Activated T-helper 17 cell treated with anti-CD3 and anti-CD28 coated beads, Interleukin-2, amount 50 U/mL, for 72 hours (primary cell): Measurements from ENCODE around the gene PML. TPM values are rescaled to one million over a fixed set of nuclear protein-coding genes. Genes with fewer than 3 reads are reported as not detected.
A peak's percentile ranks its signal among the peaks of the same experiment; 100 is the strongest.
"Not testable (repeated sequence)": the region's sequence is repeated elsewhere in the genome, so short reads cannot be mapped to it uniquely, and the experiment has no call there.

Experiments
- ATAC-seq: fragments of 150-1000 bp; cut with Tn5 transposase; replicated peaks from 2 replicates; pipeline ENCODE4 v1.10.0; 2021; ENCODE audit warnings: mild to moderate bottlenecking, moderate library complexity
- H3K27ac Mint-ChIP-seq: one replicate; pipeline ENCODE4 v1.8.0; 2022; ENCODE audit warnings: mixed read lengths
- H3K27me3 Mint-ChIP-seq: one replicate; pipeline ENCODE4 v1.8.0; 2022; ENCODE audit warnings: mixed read lengths
- H3K36me3 Mint-ChIP-seq: one replicate; pipeline ENCODE4 v1.8.0; 2022; ENCODE audit warnings: low read depth, mild to moderate bottlenecking, mixed read lengths
- H3K4me1 Mint-ChIP-seq: one replicate; pipeline ENCODE4 v1.8.0; 2022; ENCODE audit warnings: mixed read lengths
- H3K4me3 Mint-ChIP-seq: one replicate; pipeline ENCODE4 v1.8.0; 2022; ENCODE audit warnings: mild to moderate bottlenecking, mixed read lengths
- H3K9me3 Mint-ChIP-seq: one replicate; pipeline ENCODE4 v1.8.0; 2022; ENCODE audit warnings: mixed read lengths
- total RNA-seq, 2 donors: library from RNA; stranded (reverse); gene quantifications; one replicate each; pipeline ENCODE4 v1.2.3, GENCODE V29; 2022

The PML gene
- total RNA-seq, 2 donors from 2014 or later = 67.4 to 74.1 TPM

GRCh38 chr15:74055804-74056203, 61.3 kb downstream of the PML start:
- no peak overlapping the region for H3K4me3 Mint-ChIP-seq
- H3K27ac Mint-ChIP-seq = no peak overlapping the region
- peaks cover 7% of the 10 kb centered on the region for H3K4me1 Mint-ChIP-seq
- no peaks in the 10 kb centered on the region for H3K9me3 Mint-ChIP-seq
- H3K27me3 Mint-ChIP-seq = no peaks in the 10 kb centered on the region
- no peaks in the 10 kb centered on the region for H3K36me3 Mint-ChIP-seq
- no peak for ATAC-seq

GRCh38 chr15:74056330-74056729, 61.8 kb downstream of the PML start:
- H3K4me1 Mint-ChIP-seq, H3K27me3 Mint-ChIP-seq, H3K27ac Mint-ChIP-seq, H3K9me3 Mint-ChIP-seq, H3K4me3 Mint-ChIP-seq, H3K36me3 Mint-ChIP-seq: not testable (repeated sequence)
- ATAC-seq = peak; percentile 68

- H3K27me3 Mint-ChIP-seq, ATAC-seq: not testable (repeated sequence)
These were observed 64.7 kb downstream of the PML start for GRCh38 chr15:74059050-74059833.

GRCh38 chr15:74060251-74060650, 65.7 kb downstream of the PML start:
- Mint-ChIP-seq H3K27me3 (no peaks in the 10 kb centered on the region), H3K27ac (no peak overlapping the region), H3K9me3 (no peaks in the 10 kb centered on the region), H3K4me1 (peaks cover 7% of the 10 kb centered on the region), H3K36me3 (no peaks in the 10 kb centered on the region), H3K4me3 (no peak overlapping the region)
- ATAC-seq = no peak

More at GRCh38 chr15:74059050-74059833, 64.7 kb downstream of the PML start:
- H3K9me3 Mint-ChIP-seq, H3K36me3 Mint-ChIP-seq, H3K27ac Mint-ChIP-seq, H3K4me3 Mint-ChIP-seq, H3K4me1 Mint-ChIP-seq: not testable (repeated sequence)

GRCh38 chr15:74062236-74062635, 67.7 kb downstream of the PML start:
- no peaks in the 10 kb centered on the region for H3K9me3 Mint-ChIP-seq
- H3K27ac Mint-ChIP-seq = no peak overlapping the region
- no peak overlapping the region for H3K4me3 Mint-ChIP-seq
- peaks cover 7% of the 10 kb centered on the region for H3K4me1 Mint-ChIP-seq
- no peaks in the 10 kb centered on the region for H3K36me3 Mint-ChIP-seq
- ATAC-seq = no peak
- H3K27me3 Mint-ChIP-seq = no peaks in the 10 kb centered on the region

GRCh38 chr15:74062671-74063070, 68.2 kb downstream of the PML start:
- no peaks in the 10 kb centered on the region for H3K9me3 Mint-ChIP-seq
- no peak for ATAC-seq
- H3K27ac Mint-ChIP-seq = no peak overlapping the region
- H3K27me3 Mint-ChIP-seq = no peaks in the 10 kb centered on the region
- H3K4me3 Mint-ChIP-seq = no peak overlapping the region
- no peaks in the 10 kb centered on the region for H3K36me3 Mint-ChIP-seq
- H3K4me1 Mint-ChIP-seq = peaks cover 7% of the 10 kb centered on the region

GRCh38 chr15:74063425-74064146, 69.1 kb downstream of the PML start:
- not testable (repeated sequence) for H3K27me3 Mint-ChIP-seq, H3K9me3 Mint-ChIP-seq, H3K36me3 Mint-ChIP-seq, ATAC-seq, H3K4me3 Mint-ChIP-seq, H3K4me1 Mint-ChIP-seq, H3K27ac Mint-ChIP-seq

- not testable (repeated sequence) for H3K27me3 Mint-ChIP-seq, H3K4me3 Mint-ChIP-seq, H3K27ac Mint-ChIP-seq, H3K4me1 Mint-ChIP-seq, H3K9me3 Mint-ChIP-seq, H3K36me3 Mint-ChIP-seq, ATAC-seq
These were observed 69.7 kb downstream of the PML start for GRCh38 chr15:74064183-74064582.

GRCh38 chr15:74064822-74065221, 70.3 kb downstream of the PML start:
- H3K36me3 Mint-ChIP-seq, H3K27ac Mint-ChIP-seq, ATAC-seq, H3K9me3 Mint-ChIP-seq, H3K4me1 Mint-ChIP-seq, H3K4me3 Mint-ChIP-seq, H3K27me3 Mint-ChIP-seq: not testable (repeated sequence)

GRCh38 chr15:74065684-74066411, 71.3 kb downstream of the PML start:
- not testable (repeated sequence) for H3K36me3 Mint-ChIP-seq

GRCh38 chr15:74071645-74072044, 77.1 kb downstream of the PML start:
- H3K4me1 Mint-ChIP-seq, H3K9me3 Mint-ChIP-seq, ATAC-seq, H3K4me3 Mint-ChIP-seq, H3K27me3 Mint-ChIP-seq, H3K27ac Mint-ChIP-seq, H3K36me3 Mint-ChIP-seq: not testable (repeated sequence)

More at GRCh38 chr15:74065684-74066411, 71.3 kb downstream of the PML start:
- H3K9me3 Mint-ChIP-seq, H3K27me3 Mint-ChIP-seq, H3K27ac Mint-ChIP-seq, H3K4me1 Mint-ChIP-seq, H3K4me3 Mint-ChIP-seq: not testable (repeated sequence)
- ATAC-seq = peak; percentile 98

GRCh38 chr15:74072132-74072531, 77.6 kb downstream of the PML start:
- not testable (repeated sequence) for H3K36me3 Mint-ChIP-seq, H3K4me1 Mint-ChIP-seq, H3K27ac Mint-ChIP-seq, H3K9me3 Mint-ChIP-seq, H3K4me3 Mint-ChIP-seq, H3K27me3 Mint-ChIP-seq, ATAC-seq

GRCh38 chr15:74072614-74073337, 78.3 kb downstream of the PML start:
- H3K4me1 Mint-ChIP-seq, H3K4me3 Mint-ChIP-seq, H3K36me3 Mint-ChIP-seq, H3K9me3 Mint-ChIP-seq, H3K27ac Mint-ChIP-seq, H3K27me3 Mint-ChIP-seq, ATAC-seq: not testable (repeated sequence)

- not testable (repeated sequence) for ATAC-seq, H3K36me3 Mint-ChIP-seq, H3K9me3 Mint-ChIP-seq, H3K4me1 Mint-ChIP-seq, H3K27me3 Mint-ChIP-seq, H3K27ac Mint-ChIP-seq, H3K4me3 Mint-ChIP-seq
These were observed 81.3 kb downstream of the PML start for GRCh38 chr15:74075781-74076180.
